OCI-LY1 (cell line): ENCODE measurements around the gene COL19A1.

Experiments used
- H2AFZ ChIP-seq: fragments of 200-600 bp; sonication (generic), shearing (Covaris generic); 2 replicates; pipeline ENCODE4 v1.6.0; 2014; ENCODE audit warnings: antibody characterized with exemption, mild to moderate bottlenecking, low read length
- H3F3A ChIP-seq: fragments of 200-600 bp; sonication (generic), shearing (Covaris generic); 2 replicates; pipeline ENCODE4 v1.6.0; 2014; ENCODE audit warnings: mild to moderate bottlenecking, antibody characterized with exemption, low read length, moderate library complexity; ENCODE audit not compliant: insufficient read depth
- H3K27ac ChIP-seq: fragments of 200-600 bp; sonication (generic); 2 replicates; pipeline ENCODE4 v1.5.1; 2014; ENCODE audit warnings: low read length, mixed run types, mild to moderate bottlenecking, low read depth; ENCODE audit not compliant: poor library complexity, severe bottlenecking
- H3K27me3 ChIP-seq: fragments of 200-600 bp; sonication (generic); 2 replicates; pipeline ENCODE4 v1.6.0; 2014; ENCODE audit warnings: antibody characterized with exemption, mild to moderate bottlenecking, low read length, moderate library complexity; ENCODE audit not compliant: insufficient read depth
- H3K36me3 ChIP-seq: fragments of 200-600 bp; sonication (generic); 2 replicates; pipeline ENCODE4 v1.6.1; 2014; ENCODE audit warnings: mild to moderate bottlenecking, antibody characterized with exemption, low read length, moderate library complexity, mixed read lengths; ENCODE audit not compliant: insufficient read depth
- H3K4me1 ChIP-seq: fragments of 200-600 bp; sonication (generic); 2 replicates; pipeline ENCODE4 v1.5.1; 2014; ENCODE audit warnings: mild to moderate bottlenecking, low read length, moderate library complexity; ENCODE audit not compliant: insufficient read depth, severe bottlenecking
- H3K4me2 ChIP-seq: fragments of 200-600 bp; sonication (generic), shearing (Covaris generic); 2 replicates; pipeline ENCODE4 v1.6.1; 2014; ENCODE audit warnings: low read length
- H3K4me3 ChIP-seq: fragments of 200-600 bp; sonication (generic); 2 replicates; pipeline ENCODE4 v1.5.1; 2014; ENCODE audit warnings: low read length, low read depth, mild to moderate bottlenecking, mixed read lengths; ENCODE audit not compliant: poor library complexity, severe bottlenecking
- H3K79me2 ChIP-seq: fragments of 200-600 bp; shearing (Covaris generic); 2 replicates; pipeline ENCODE4 v1.6.1; 2016; ENCODE audit warnings: mixed run types, low read length, mixed read lengths; ENCODE audit not compliant: insufficient read depth
- H3K9ac ChIP-seq: fragments of 200-600 bp; sonication (generic), shearing (Covaris generic); 2 replicates; pipeline ENCODE4 v1.6.1; 2014; ENCODE audit warnings: mild to moderate bottlenecking, low read length, mixed read lengths
- H3K9me2 ChIP-seq: fragments of 200-600 bp; sonication (generic), shearing (Covaris generic); 2 replicates; pipeline ENCODE4 v1.6.1; 2014; ENCODE audit warnings: low read depth, mild to moderate bottlenecking, low read length, mixed read lengths
- H3K9me3 ChIP-seq: fragments of 200-600 bp; shearing (Covaris generic); 2 replicates; pipeline ENCODE4 v1.6.1; 2014; ENCODE audit warnings: low read length, mixed read lengths
- H4K20me1 ChIP-seq: fragments of 200-600 bp; sonication (generic), shearing (Covaris generic); 2 replicates; pipeline ENCODE4 v1.6.0; 2016; ENCODE audit warnings: mild to moderate bottlenecking, low read length; ENCODE audit not compliant: insufficient read depth
- CTCF ChIP-seq: fragments of 200-600 bp; sonication (generic), shearing (Covaris generic); IDR thresholded peaks from 2 replicates; pipeline ENCODE4 v1.5.1; 2017; ENCODE audit warnings: mild to moderate bottlenecking, antibody characterized with exemption, low read length, moderate library complexity, mixed read lengths
- EZH2 ChIP-seq: fragments of 200-600 bp; sonication (generic), shearing (Covaris generic); IDR thresholded peaks from 2 replicates; pipeline ENCODE4 v1.8.0; 2017; ENCODE audit warnings: borderline replicate concordance, mixed run types, mild to moderate bottlenecking, antibody characterized with exemption, low read length, moderate library complexity, mixed read lengths

COL19A1 gene

GRCh38 chr6:70188202-70188601 is 321.8 kb downstream of the COL19A1 start:
- Histone ChIP-seq H3K27me3 (no peaks in the 10 kb centered on the region), H3K27ac (no peak overlapping the region), H4K20me1 (no peaks in the 10 kb centered on the region), H3K9me3 (no peaks in the 10 kb centered on the region), H3K4me3 (no peak overlapping the region), H3K9ac (no peak overlapping the region), H3K79me2 (no peaks in the 10 kb centered on the region), H2AFZ (no peak overlapping the region), H3F3A (no peaks in the 10 kb centered on the region), H3K4me2 (no peak overlapping the region), H3K36me3 (no peaks in the 10 kb centered on the region), H3K9me2 (no peaks in the 10 kb centered on the region), H3K4me1 (no peaks in the 10 kb centered on the region)
- TF ChIP-seq CTCF = no peak
- no peak for TF ChIP-seq EZH2

GRCh38 chr6:70194421-70194820 is 328.1 kb downstream of the COL19A1 start:
- H4K20me1 ChIP-seq = no peaks in the 10 kb centered on the region
- H3K4me2 ChIP-seq = no peak overlapping the region
- no peaks in the 10 kb centered on the region for H3K79me2 ChIP-seq
- no peaks in the 10 kb centered on the region for H3K9me3 ChIP-seq
- no peak overlapping the region for H3K4me3 ChIP-seq
- no peaks in the 10 kb centered on the region for H3K4me1 ChIP-seq
- H3F3A ChIP-seq = no peaks in the 10 kb centered on the region
- no peak overlapping the region for H3K27ac ChIP-seq
- no peak for TF ChIP-seq EZH2
- no peak for TF ChIP-seq CTCF
- no peak overlapping the region for H2AFZ ChIP-seq
- no peaks in the 10 kb centered on the region for H3K9me2 ChIP-seq
- no peaks in the 10 kb centered on the region for H3K27me3 ChIP-seq
- H3K9ac ChIP-seq = no peak overlapping the region
- no peaks in the 10 kb centered on the region for H3K36me3 ChIP-seq

GRCh38 chr6:70196531-70196930 is 330.2 kb downstream of the COL19A1 start:
- H3K79me2 ChIP-seq = no peaks in the 10 kb centered on the region
- H3K27ac ChIP-seq = no peak overlapping the region
- H3K9me2 ChIP-seq = no peaks in the 10 kb centered on the region
- no peaks in the 10 kb centered on the region for H4K20me1 ChIP-seq
- no peaks in the 10 kb centered on the region for H3F3A ChIP-seq
- H3K27me3 ChIP-seq = no peaks in the 10 kb centered on the region
- H3K9me3 ChIP-seq = no peaks in the 10 kb centered on the region
- no peak overlapping the region for H2AFZ ChIP-seq
- TF ChIP-seq CTCF (no peak), EZH2 (no peak)
- H3K36me3 ChIP-seq = no peaks in the 10 kb centered on the region
- H3K4me2 ChIP-seq = no peak overlapping the region
- H3K9ac ChIP-seq = no peak overlapping the region
- H3K4me1 ChIP-seq = no peaks in the 10 kb centered on the region
- H3K4me3 ChIP-seq = no peak overlapping the region
